Urinary bladder (tissue), 4 donors: ENCODE results near the gene ATP10D. TPM values are rescaled to one million over a fixed set of nuclear protein-coding genes. Genes with fewer than 3 reads are reported as not detected.
"Not testable (repeated sequence)": the region's sequence is repeated elsewhere in the genome, so short reads cannot be mapped to it uniquely, and the experiment has no call there.

Source experiments
- DNase-seq: peaks from one replicate; pipeline ENCODE4 v3.0.0-alpha.2; 2015; ENCODE audit errors: extremely low spot score
- H3K27ac ChIP-seq: one replicate; pipeline ENCODE4 v1.5.1; 2013; ENCODE audit warnings: low read depth, mild to moderate bottlenecking, moderate library complexity
- H3K36me3 ChIP-seq: one replicate; pipeline ENCODE4 v1.6.1; 2013; ENCODE audit warnings: mild to moderate bottlenecking, moderate library complexity; ENCODE audit not compliant: insufficient read depth
- H3K4me1 ChIP-seq: one replicate; pipeline ENCODE4 v1.6.1; 2013; ENCODE audit warnings: mild to moderate bottlenecking, moderate library complexity; ENCODE audit not compliant: insufficient read depth
- H3K4me3 ChIP-seq: one replicate; pipeline ENCODE4 v1.5.1; 2013; ENCODE audit warnings: low read depth, low read length
- WGBS: extraction: QIAGEN DNeasy Blood & Tissue Kit; methylation state at CpG from one replicate; pipeline ENCODE4 v1.1.7; 2013; 5-methylcytosine and 5-hydroxymethylcytosine counted together
- polyA plus RNA-seq: library from polyadenylated mRNA; stranded (reverse); fragments of 200-250 nt; gene quantifications from one replicate; pipeline ENCODE4 v1.2.3, GENCODE V29; 2013
- total RNA-seq: library from RNA; depleted of rRNA; stranded (reverse); fragments of >200 nt; gene quantifications from one replicate; pipeline ENCODE4 v1.2.3, GENCODE V29; 2014
- donor health status: healthy with polysubstance abuse.
- donor health status: healthy.

The ATP10D gene
- total and polyA plus RNA-seq, 2 donors = 12.3 to 38.3 TPM

- Histone ChIP-seq H3K27ac (no peak overlapping the region), H3K36me3 (no peaks in the 10 kb centered on the region), H3K4me3 (no peak overlapping the region), H3K4me1 (no peaks in the 10 kb centered on the region)
- DNase-seq = no peak
- 17% methylated on average over 2 of the region's 2 CpGs for WGBS
These were observed 14.6 kb downstream of the ATP10D start for GRCh38 chr4:47499700-47500099.

GRCh38 chr4:47500776-47501175 is 15.7 kb downstream of the ATP10D start:
- no peaks in the 10 kb centered on the region for H3K4me1 ChIP-seq
- no peak overlapping the region for H3K27ac ChIP-seq
- WGBS = 57% methylated on average over 3 of the region's 3 CpGs
- no peak for DNase-seq
- no peak overlapping the region for H3K4me3 ChIP-seq
- H3K36me3 ChIP-seq = no peaks in the 10 kb centered on the region

- DNase-seq = no peak
- WGBS = 78% methylated on average over 3 of the region's 3 CpGs
- H3K27ac ChIP-seq = no peak overlapping the region
- H3K4me3 ChIP-seq = no peak overlapping the region
- H3K4me1 ChIP-seq = no peaks in the 10 kb centered on the region
- no peaks in the 10 kb centered on the region for H3K36me3 ChIP-seq
These were observed 20.1 kb downstream of the ATP10D start for GRCh38 chr4:47505147-47505546.

GRCh38 chr4:47505666-47506065 is 20.6 kb downstream of the ATP10D start:
- Histone ChIP-seq H3K4me1 (no peaks in the 10 kb centered on the region), H3K4me3 (no peak overlapping the region), H3K36me3 (no peaks in the 10 kb centered on the region), H3K27ac (no peak overlapping the region)
- 90% methylated on average over 3 of the region's 3 CpGs for WGBS
- no peak for DNase-seq

- DNase-seq = no peak
These were observed 25.6 kb downstream of the ATP10D start for GRCh38 chr4:47510506-47511143.

GRCh38 chr4:47513461-47513860 is 28.4 kb downstream of the ATP10D start:
- Histone ChIP-seq H3K36me3 (no peaks in the 10 kb centered on the region), H3K4me1 (no peaks in the 10 kb centered on the region), H3K27ac (no peak overlapping the region), H3K4me3 (no peak overlapping the region)
- WGBS = 97% methylated on average over 1 of the region's 1 CpG
- DNase-seq = no peak

More at GRCh38 chr4:47510506-47511143, 25.6 kb downstream of the ATP10D start:
- H3K36me3 ChIP-seq = no peaks in the 10 kb centered on the region
- H3K4me1 ChIP-seq = no peaks in the 10 kb centered on the region
- H3K27ac ChIP-seq = no peak overlapping the region
- WGBS = 39% methylated on average over 2 of the region's 2 CpGs
- no peak overlapping the region for H3K4me3 ChIP-seq

- WGBS = 76% methylated on average over 3 of the region's 3 CpGs
- Histone ChIP-seq H3K4me3 (no peak overlapping the region), H3K27ac (no peak overlapping the region), H3K36me3 (peaks cover 1% of the 10 kb centered on the region), H3K4me1 (no peaks in the 10 kb centered on the region)
- DNase-seq = no peak
These were observed 34.3 kb downstream of the ATP10D start for GRCh38 chr4:47519239-47519883.

- peaks cover 1% of the 10 kb centered on the region for H3K36me3 ChIP-seq
- H3K27ac ChIP-seq = no peak overlapping the region
- H3K4me1 ChIP-seq = no peaks in the 10 kb centered on the region
- DNase-seq = no peak
- no peak overlapping the region for H3K4me3 ChIP-seq
- WGBS = 50% methylated on average over 5 of the region's 5 CpGs
These were observed 40.2 kb downstream of the ATP10D start for GRCh38 chr4:47525154-47525819.

- Histone ChIP-seq H3K4me3 (no peak overlapping the region), H3K27ac (no peak overlapping the region), H3K36me3 (peaks cover 1% of the 10 kb centered on the region), H3K4me1 (no peaks in the 10 kb centered on the region)
- no peak for DNase-seq
These were observed 41.2 kb downstream of the ATP10D start for GRCh38 chr4:47526281-47526680.

GRCh38 chr4:47528646-47529045 is 43.6 kb downstream of the ATP10D start:
- H3K27ac ChIP-seq, H3K36me3 ChIP-seq, DNase-seq, H3K4me3 ChIP-seq, H3K4me1 ChIP-seq: not testable (repeated sequence)
- whole genome bisulfite sequencing = 92% methylated on average over 3 of the region's 3 CpGs

GRCh38 chr4:47530801-47531200 is 45.7 kb downstream of the ATP10D start:
- no peak for DNase-seq
- Histone ChIP-seq H3K4me3 (no peak overlapping the region), H3K36me3 (no peaks in the 10 kb centered on the region), H3K4me1 (no peaks in the 10 kb centered on the region), H3K27ac (peak overlapping the region; percentile 18)
- 97% methylated on average over 1 of the region's 1 CpG for WGBS

- no peak for DNase-seq
- peak overlapping the region; percentile 18 for H3K27ac ChIP-seq
- 60% methylated on average over 2 of the region's 2 CpGs for WGBS
These were observed 46.3 kb downstream of the ATP10D start for GRCh38 chr4:47531241-47531953.

GRCh38 chr4:47531954-47532321 is 46.9 kb downstream of the ATP10D start:
- Histone ChIP-seq H3K36me3 (no peaks in the 10 kb centered on the region), H3K4me3 (no peak overlapping the region), H3K27ac (no peak overlapping the region), H3K4me1 (no peaks in the 10 kb centered on the region)
- no peak for DNase-seq
- WGBS = 44% methylated on average over 2 of the region's 2 CpGs

More at GRCh38 chr4:47531241-47531953, 46.3 kb downstream of the ATP10D start:
- Histone ChIP-seq H3K4me3 (no peak overlapping the region), H3K36me3 (no peaks in the 10 kb centered on the region), H3K4me1 (no peaks in the 10 kb centered on the region)

GRCh38 chr4:47532658-47533057 is 47.6 kb downstream of the ATP10D start:
- no peaks in the 10 kb centered on the region for H3K36me3 ChIP-seq
- H3K4me1 ChIP-seq = no peaks in the 10 kb centered on the region
- H3K4me3 ChIP-seq = no peak overlapping the region
- no peak overlapping the region for H3K27ac ChIP-seq
- WGBS = 81% methylated on average over 4 of the region's 4 CpGs
- DNase-seq = no peak
